Transverse colon (tissue), 4 donors: Measurements from ENCODE around the gene RELN. TPM values are rescaled to one million over a fixed set of nuclear protein-coding genes. Genes with fewer than 3 reads are reported as not detected.
A peak's percentile ranks its signal among the peaks of the same experiment; 100 is the strongest.
"Not testable (repeated sequence)": the region's sequence is repeated elsewhere in the genome, so short reads cannot be mapped to it uniquely, and the experiment has no call there.

Experiments used
- DNase-seq: peaks from one replicate; pipeline ENCODE4 v3.0.0-alpha.2; 2019
- H3K27ac ChIP-seq, 4 donors: fragments of 200-600 bp; sonication (generic); 2 replicates each; pipeline ENCODE4 v1.5.1; 2016 to 2018; ENCODE audit warnings: inconsistent platforms in 4 of 4
- H3K27me3 ChIP-seq: fragments of 200-600 bp; sonication (generic); 2 replicates; pipeline ENCODE4 v1.5.1; 2017; ENCODE audit warnings: inconsistent platforms
- H3K36me3 ChIP-seq, 4 donors: fragments of 200-600 bp; sonication (generic); 2 replicates each; pipeline ENCODE4 v1.5.1; 2017 to 2019; ENCODE audit warnings: inconsistent platforms in 4 of 4
- H3K4me1 ChIP-seq, 4 donors: fragments of 200-600 bp; sonication (generic); 2 replicates each; pipeline ENCODE4 v1.5.1; 2017 to 2020; ENCODE audit warnings: inconsistent platforms in 4 of 4
- H3K4me3 ChIP-seq, 4 donors: fragments of 200-600 bp; sonication (generic); 1 replicate in 1 of 4; 2 replicates in 3 of 4; pipeline versions ENCODE4 v1.5.1 to v1.6.1; 2017 to 2019; ENCODE audit warnings: inconsistent platforms in 4 of 4
- H3K9me3 ChIP-seq, 2 donors: fragments of 200-600 bp; sonication (generic); 2 replicates each; pipeline ENCODE4 v1.5.1; 2017 to 2019; ENCODE audit warnings: inconsistent platforms in 2 of 2
- EP300 ChIP-seq: sonication (generic); formaldehyde crosslinking; IDR thresholded peaks from one replicate; pipeline ENCODE4 v1.6.1; 2017; ENCODE audit warnings: antibody characterized with exemption, low read depth
- POLR2A ChIP-seq: fragments of 450-650 bp; IDR thresholded peaks from one replicate; pipeline ENCODE4 v1.6.1; 2016; ENCODE audit warnings: antibody characterized with exemption, mild to moderate bottlenecking, moderate library complexity
- POLR2AphosphoS5 ChIP-seq, 3 donors: sonication (generic); formaldehyde crosslinking; IDR thresholded peaks; one replicate each; pipeline ENCODE4 v1.6.1; 2016; ENCODE audit warnings: antibody characterized with exemption in 3 of 3
- WGBS, 2 donors: methylation state at CpG; one replicate each; pipeline ENCODE4 v1.1.5; 2018; ENCODE audit warnings: low coverage in 1 of 2; 5-methylcytosine and 5-hydroxymethylcytosine counted together
- in situ Hi-C, 4 donors: fragments of 200-750 bp; cut with MboI; loops; one replicate each; pipeline versions ENCODE4 v1.15.0 to v1.15.1; 2017; ENCODE audit warnings: low sequenced_read_pairs in 3 of 4, low pct_ligation_motif_present in 1 of 4, low pct_unique_long_range_greater_than_20kb in 1 of 4
- intact Hi-C: fragments of 100-400 bp; cut with DNase I; formaldehyde crosslinking; loops from one replicate; pipeline ENCODE4 v1.15.1; 2023; ENCODE audit warnings: low total_unique reads
- total RNA-seq, 4 donors: library from RNA; depleted of rRNA; stranded (reverse); fragments of >200 nt; gene quantifications; one replicate each; pipeline ENCODE4 v1.1.0, GENCODE V29; 2016
- TF ChIP-seq, protein P1 (sequence below), 5 experiments: fragments of 200-600 bp in 3 of 5; fragments of 450-650 bp in 2 of 5; sonication (generic) in 3 of 5; IDR thresholded peaks; 1 replicate in 2 of 5; 2 replicates in 3 of 5; pipeline ENCODE4 v1.5.1; 2016 to 2017; ENCODE audit warnings: antibody characterized with exemption in 5 of 5, inconsistent platforms in 3 of 5, mild to moderate bottlenecking in 2 of 5, moderate library complexity in 1 of 5

Gene RELN
- total RNA-seq, result 1 to 10 TPM in 2 of 4 donors, under 1 TPM in 1, not detected in 1; 1.00 to 2.7 (median 1.5) TPM

DNA sequence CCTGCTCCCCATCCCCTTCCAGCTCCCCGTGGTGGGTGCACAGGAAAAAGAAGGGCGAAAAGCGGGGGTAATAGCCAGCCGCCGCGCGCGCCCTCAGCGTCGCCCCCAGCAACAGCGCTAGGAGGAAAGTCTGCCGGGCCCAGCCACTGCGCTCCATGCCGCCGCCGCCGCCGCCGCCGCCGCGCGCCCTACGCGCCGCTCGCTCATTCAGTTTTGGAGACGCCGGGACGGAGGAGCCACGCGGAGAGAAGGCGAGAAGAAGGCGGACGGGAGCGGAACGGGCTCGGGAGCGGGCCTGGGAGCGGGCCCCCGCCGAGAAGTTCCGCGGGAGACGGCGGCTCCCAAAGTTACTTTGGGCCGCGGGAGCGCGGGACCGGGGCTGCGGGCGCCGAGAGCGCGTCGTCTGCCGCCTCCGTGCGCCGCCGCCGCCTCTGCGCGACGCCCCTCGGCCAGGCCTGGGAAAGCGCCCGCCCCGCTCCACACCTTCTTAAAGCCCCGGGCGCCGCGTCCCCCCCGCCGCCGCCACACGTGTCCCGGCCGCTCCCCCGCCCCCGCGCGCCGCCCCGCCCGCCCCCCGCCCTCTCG lies at the start of gene RELN:
RELN (minus strand) TSS at position 459 of the 585 bp plus-strand sequence; CDS start at position 157, 302 bp downstream.
- H3K9me3 ChIP-seq, result no peaks in the 10 kb centered on the region
- H3K27ac ChIP-seq, result no peak within 1 kb of the TSS
- intact Hi-C loops, result no loop called here
- H3K27me3 ChIP-seq, result peaks cover 65% of the 10 kb centered on the region
- in situ Hi-C loops, result no loop called here
- no peak for DNase-seq
- peaks cover 0 to 13% (median 11%) of the 10 kb centered on the region in 4 donors for H3K4me1 ChIP-seq
- 11% methylated on average over 50 of the region's 89 CpGs; no CpG with 5 or more reads in 1 of the 2 donors for WGBS, 2 donors
- H3K4me3 ChIP-seq, result peak within 1 kb of the TSS; percentile 3 to 46 (median 26)
- H3K36me3 ChIP-seq, result no peaks in the 10 kb centered on the region
- TF ChIP-seq, protein P1, sequence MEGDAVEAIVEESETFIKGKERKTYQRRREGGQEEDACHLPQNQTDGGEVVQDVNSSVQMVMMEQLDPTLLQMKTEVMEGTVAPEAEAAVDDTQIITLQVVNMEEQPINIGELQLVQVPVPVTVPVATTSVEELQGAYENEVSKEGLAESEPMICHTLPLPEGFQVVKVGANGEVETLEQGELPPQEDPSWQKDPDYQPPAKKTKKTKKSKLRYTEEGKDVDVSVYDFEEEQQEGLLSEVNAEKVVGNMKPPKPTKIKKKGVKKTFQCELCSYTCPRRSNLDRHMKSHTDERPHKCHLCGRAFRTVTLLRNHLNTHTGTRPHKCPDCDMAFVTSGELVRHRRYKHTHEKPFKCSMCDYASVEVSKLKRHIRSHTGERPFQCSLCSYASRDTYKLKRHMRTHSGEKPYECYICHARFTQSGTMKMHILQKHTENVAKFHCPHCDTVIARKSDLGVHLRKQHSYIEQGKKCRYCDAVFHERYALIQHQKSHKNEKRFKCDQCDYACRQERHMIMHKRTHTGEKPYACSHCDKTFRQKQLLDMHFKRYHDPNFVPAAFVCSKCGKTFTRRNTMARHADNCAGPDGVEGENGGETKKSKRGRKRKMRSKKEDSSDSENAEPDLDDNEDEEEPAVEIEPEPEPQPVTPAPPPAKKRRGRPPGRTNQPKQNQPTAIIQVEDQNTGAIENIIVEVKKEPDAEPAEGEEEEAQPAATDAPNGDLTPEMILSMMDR (IDR thresholded peaks at IDR 0.05), result no peak
- TF ChIP-seq EP300 (no peak), POLR2AphosphoS5 (IDR thresholded peaks at IDR 0.05) (no peak), POLR2A (no peak)

DNA sequence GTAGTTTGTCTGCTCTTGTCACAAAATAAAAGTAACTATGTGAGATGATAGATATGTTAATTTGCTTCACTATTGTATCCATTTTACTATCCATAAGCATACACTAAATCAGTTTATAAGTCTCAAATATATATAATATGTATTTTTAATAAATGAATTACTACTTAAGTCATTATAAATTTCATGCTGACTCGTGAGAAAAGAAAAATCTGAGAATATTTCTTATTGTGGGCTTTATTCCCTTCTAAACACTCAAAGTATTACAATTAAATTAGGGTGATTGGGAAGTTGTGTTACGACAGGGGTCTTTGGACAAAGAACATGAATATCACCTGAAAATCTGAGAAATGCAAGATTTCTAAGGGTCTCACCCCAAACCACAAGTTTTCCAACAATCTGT lies 48.7 kb upstream of the RELN start:
- Histone ChIP-seq H3K27me3 (no peaks in the 10 kb centered on the region), H3K27ac (no peak overlapping the region), H3K9me3 (no peaks in the 10 kb centered on the region), H3K36me3 (no peaks in the 10 kb centered on the region), H3K4me3 (no peak overlapping the region), H3K4me1 (no peaks in the 10 kb centered on the region)
- no peak for DNase-seq
- WGBS, 2 donors, result 69 to 70% methylated on average over 2 of the region's 2 CpGs
- in situ Hi-C loops (no loop called here), intact Hi-C loops (no loop called here)
- TF ChIP-seq, protein P1 (IDR thresholded peaks at IDR 0.05), result no peak
- TF ChIP-seq EP300 (no peak), POLR2AphosphoS5 (IDR thresholded peaks at IDR 0.05) (no peak), POLR2A (no peak)

DNA sequence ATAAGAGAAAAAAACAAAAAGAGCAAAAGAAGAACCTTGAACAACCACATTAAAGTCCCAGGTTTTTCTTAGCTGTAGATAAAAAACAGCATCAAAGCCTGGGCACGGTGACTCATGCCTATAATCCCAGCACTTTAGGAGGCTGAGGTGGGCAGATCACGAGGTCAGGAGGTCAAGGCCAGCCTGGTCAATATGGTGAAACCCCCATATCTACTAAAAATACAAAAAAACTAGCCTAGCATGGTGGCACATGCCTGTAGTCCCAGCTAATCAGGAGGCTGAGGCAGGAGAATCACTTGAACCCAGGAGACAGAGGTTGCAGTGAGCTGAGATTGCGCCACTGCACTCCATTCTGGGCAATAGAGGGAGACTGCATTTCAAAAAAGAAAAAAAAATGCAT lies 47.4 kb upstream of the RELN start:
- H3K9me3 ChIP-seq, H3K4me3 ChIP-seq, DNase-seq, H3K27me3 ChIP-seq, H3K4me1 ChIP-seq, H3K36me3 ChIP-seq, intact Hi-C loops, in situ Hi-C loops, H3K27ac ChIP-seq: not testable (repeated sequence)
- WGBS, 2 donors, result 54 to 59% methylated on average over 3 of the region's 3 CpGs

DNA sequence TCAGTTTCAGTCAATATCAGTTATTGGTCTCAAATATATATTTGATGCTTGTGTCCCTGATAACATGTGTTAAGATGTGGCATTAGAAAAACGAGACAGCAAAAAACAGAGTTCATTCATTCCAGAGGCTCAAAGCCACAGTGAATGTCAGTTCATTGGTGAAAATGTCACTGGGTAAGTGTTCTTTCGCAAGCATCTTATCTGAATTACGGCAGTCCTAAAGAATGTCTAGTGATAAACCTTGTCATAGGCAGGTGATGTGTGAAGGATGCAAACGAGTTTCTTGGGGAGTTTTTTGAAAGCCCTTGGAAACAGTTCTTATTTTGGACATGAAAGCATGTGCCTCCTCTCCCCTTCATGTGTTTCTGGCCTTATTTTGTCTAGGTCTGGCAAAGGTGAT lies 45.9 kb upstream of the RELN start:
- Histone ChIP-seq H3K27me3 (no peaks in the 10 kb centered on the region), H3K36me3 (no peaks in the 10 kb centered on the region), H3K4me1 (no peaks in the 10 kb centered on the region), H3K9me3 (no peaks in the 10 kb centered on the region), H3K27ac (no peak overlapping the region), H3K4me3 (no peak overlapping the region)
- TF ChIP-seq POLR2A (no peak), EP300 (no peak), POLR2AphosphoS5 (IDR thresholded peaks at IDR 0.05) (no peak)
- TF ChIP-seq, protein P1 (IDR thresholded peaks at IDR 0.05), result no peak
- no peak for DNase-seq
- in situ Hi-C loops (no loop called here), intact Hi-C loops (no loop called here)
- WGBS, 2 donors, result 63 to 69% methylated on average over 4 of the region's 4 CpGs

DNA sequence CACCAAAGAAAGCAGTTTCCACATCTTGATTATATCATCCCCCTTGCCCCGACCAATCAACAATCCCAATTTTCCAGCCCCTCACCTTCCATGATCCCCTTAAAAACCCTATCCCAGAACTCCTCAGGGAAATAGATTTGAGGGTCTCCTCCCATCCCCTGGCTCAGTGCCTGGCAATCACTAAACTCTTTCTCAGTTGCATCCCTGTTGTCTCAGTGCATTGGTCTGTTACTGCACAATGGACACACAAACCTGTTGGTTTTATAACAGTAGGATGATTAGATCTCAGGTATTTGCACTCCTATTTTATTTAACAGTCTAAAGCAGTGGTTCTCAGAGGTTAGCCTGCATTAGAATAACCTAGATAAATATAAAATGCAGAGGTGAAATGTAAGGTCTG lies 45.2 kb upstream of the RELN start:
- Histone ChIP-seq H3K27ac (no peak overlapping the region), H3K4me1 (no peaks in the 10 kb centered on the region), H3K4me3 (no peak overlapping the region), H3K27me3 (no peaks in the 10 kb centered on the region), H3K36me3 (no peaks in the 10 kb centered on the region), H3K9me3 (no peaks in the 10 kb centered on the region)
- TF ChIP-seq EP300, result no peak
- TF ChIP-seq, protein P1 (IDR thresholded peaks at IDR 0.05), result no peak
- TF ChIP-seq POLR2AphosphoS5 (IDR thresholded peaks at IDR 0.05), result no peak
- TF ChIP-seq POLR2A, result no peak
- intact Hi-C loops (no loop called here), in situ Hi-C loops (no loop called here)
- no peak for DNase-seq
- WGBS, 2 donors, result 75 to 100% methylated on average over 1 of the region's 1 CpG
